CD4-positive, alpha-beta T cell treated with Interferon alpha-2 for 1 hour (primary cell): ENCODE results near the gene GPR32.
"Not testable (repeated sequence)": the region's sequence is repeated elsewhere in the genome, so short reads cannot be mapped to it uniquely, and the experiment has no call there.

ENCODE experiments used
- DNase-seq, 2 donors: peaks; one replicate each; pipeline ENCODE4 v3.0.0-alpha.2; 2020 to 2022

Gene GPR32

GRCh38 chr19:50750010-50750409 is 20.3 kb upstream of the GPR32 start:
- no peak for DNase-seq

- no peak for DNase-seq
Observed at GRCh38 chr19:50753879-50754278, 16.4 kb upstream of the GPR32 start.

- DNase-seq: not testable (repeated sequence)
Observed at GRCh38 chr19:50756244-50756643, 14.0 kb upstream of the GPR32 start.

GRCh38 chr19:50757624-50758023 is 12.6 kb upstream of the GPR32 start:
- not testable (repeated sequence) for DNase-seq

- DNase-seq: not testable (repeated sequence)
Observed at GRCh38 chr19:50759076-50759475, 11.2 kb upstream of the GPR32 start.

- peak in 1 of 2 donors; percentile 20 for DNase-seq
Observed at GRCh38 chr19:50759886-50760285, 10.4 kb upstream of the GPR32 start.

- not testable (repeated sequence) for DNase-seq
Observed at GRCh38 chr19:50761501-50761900, 8.8 kb upstream of the GPR32 start.

GRCh38 chr19:50763521-50763920 is 6.7 kb upstream of the GPR32 start:
- DNase-seq: not testable (repeated sequence)

GRCh38 chr19:50764409-50764808 is 5.9 kb upstream of the GPR32 start:
- DNase-seq: no peak

- DNase-seq: not testable (repeated sequence)
Observed at GRCh38 chr19:50766746-50767145, 3.5 kb upstream of the GPR32 start.

- DNase-seq: not testable (repeated sequence)
Observed at GRCh38 chr19:50767263-50767662, 3.0 kb upstream of the GPR32 start.

GRCh38 chr19:50768277-50768676 is 2.0 kb upstream of the GPR32 start:
- DNase-seq: no peak

GRCh38 chr19:50770888-50771287 is 624 bp downstream of the GPR32 start:
- DNase-seq: no peak

GRCh38 chr19:50772476-50772875 is 2.2 kb downstream of the GPR32 start:
- DNase-seq: peak in 1 of 2 donors; percentile 23

GRCh38 chr19:50772912-50773311 is 2.6 kb downstream of the GPR32 start:
- DNase-seq: not testable (repeated sequence)

GRCh38 chr19:50773454-50773853 is 3.2 kb downstream of the GPR32 start:
- not testable (repeated sequence) for DNase-seq

GRCh38 chr19:50776131-50776530 is 5.9 kb downstream of the GPR32 start:
- DNase-seq: no peak

- DNase-seq: no peak
Observed at GRCh38 chr19:50777261-50777660, 7.0 kb downstream of the GPR32 start.

- DNase-seq: no peak
Observed at GRCh38 chr19:50777830-50778303, 7.6 kb downstream of the GPR32 start.

- no peak for DNase-seq
Observed at GRCh38 chr19:50778906-50779430, 8.7 kb downstream of the GPR32 start.

- no peak for DNase-seq
Observed at GRCh38 chr19:50779504-50780457, 9.5 kb downstream of the GPR32 start.

- no peak for DNase-seq
Observed at GRCh38 chr19:50780753-50781435, 10.6 kb downstream of the GPR32 start.

GRCh38 chr19:50783848-50784152 is 13.5 kb downstream of the GPR32 start:
- not testable (repeated sequence) for DNase-seq

GRCh38 chr19:50784710-50785109 is 14.4 kb downstream of the GPR32 start:
- no peak for DNase-seq
